Measurements from ENCODE around the gene NPIPA3.
"Not testable (repeated sequence)": the region's sequence is repeated elsewhere in the genome, so short reads cannot be mapped to it uniquely, and the experiment has no call there.

NPIPA3 gene

DNA sequence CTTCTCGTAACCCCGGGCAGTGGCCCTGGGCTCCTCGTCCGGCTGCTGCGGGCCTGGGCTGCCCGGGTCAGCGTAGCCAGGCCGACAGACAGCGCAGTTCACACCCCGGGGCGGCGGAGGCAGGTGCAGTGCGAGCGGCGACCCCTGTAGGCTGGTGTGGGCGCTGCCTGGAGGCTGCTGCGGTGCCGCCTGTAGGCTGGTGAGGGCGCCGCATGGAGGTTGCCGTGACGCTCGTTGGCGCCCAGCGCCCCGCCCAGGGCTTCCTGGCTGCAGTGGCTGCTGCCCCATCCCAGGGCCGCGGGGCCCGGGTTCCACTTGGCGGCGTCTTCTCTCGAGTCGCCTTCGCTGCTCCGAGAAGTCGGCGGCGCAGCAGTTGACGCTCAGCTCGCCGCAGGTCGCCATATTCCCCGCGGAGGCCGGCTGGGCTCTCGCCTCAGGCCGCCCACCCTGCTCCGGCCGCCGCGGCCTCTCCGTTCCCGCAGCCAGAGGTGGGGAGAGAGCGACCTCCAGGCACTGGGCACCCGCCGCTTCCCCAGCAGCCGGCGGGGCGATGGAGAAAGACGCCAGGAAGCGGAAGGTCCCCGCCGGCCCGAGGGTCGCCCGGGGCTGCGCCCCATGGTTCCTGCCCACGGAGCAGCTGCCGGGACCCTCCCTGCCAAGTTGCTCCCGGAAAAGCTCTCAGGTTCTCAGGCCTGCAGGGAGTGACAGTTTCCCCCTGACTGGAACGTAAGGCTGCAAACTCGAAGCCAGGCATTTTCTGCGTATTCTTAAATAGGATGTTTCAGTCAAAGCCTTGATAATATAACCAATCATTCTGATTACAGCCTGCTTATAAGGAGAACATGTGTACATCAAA lies at the start of gene NPIPA3:
TSS of gene NPIPA3 (plus strand) at position 256 of the 856 bp plus-strand sequence. CDS start 5,533 bp downstream, outside the sequence.
- not testable (repeated sequence) for DNase-seq (ENCODE audit: low spot score)

- no peak for DNase-seq (ENCODE audit: low spot score)
Measured at GRCh38 chr16:14658063-14658462, 45.1 kb upstream of the NPIPA3 start.

DNA sequence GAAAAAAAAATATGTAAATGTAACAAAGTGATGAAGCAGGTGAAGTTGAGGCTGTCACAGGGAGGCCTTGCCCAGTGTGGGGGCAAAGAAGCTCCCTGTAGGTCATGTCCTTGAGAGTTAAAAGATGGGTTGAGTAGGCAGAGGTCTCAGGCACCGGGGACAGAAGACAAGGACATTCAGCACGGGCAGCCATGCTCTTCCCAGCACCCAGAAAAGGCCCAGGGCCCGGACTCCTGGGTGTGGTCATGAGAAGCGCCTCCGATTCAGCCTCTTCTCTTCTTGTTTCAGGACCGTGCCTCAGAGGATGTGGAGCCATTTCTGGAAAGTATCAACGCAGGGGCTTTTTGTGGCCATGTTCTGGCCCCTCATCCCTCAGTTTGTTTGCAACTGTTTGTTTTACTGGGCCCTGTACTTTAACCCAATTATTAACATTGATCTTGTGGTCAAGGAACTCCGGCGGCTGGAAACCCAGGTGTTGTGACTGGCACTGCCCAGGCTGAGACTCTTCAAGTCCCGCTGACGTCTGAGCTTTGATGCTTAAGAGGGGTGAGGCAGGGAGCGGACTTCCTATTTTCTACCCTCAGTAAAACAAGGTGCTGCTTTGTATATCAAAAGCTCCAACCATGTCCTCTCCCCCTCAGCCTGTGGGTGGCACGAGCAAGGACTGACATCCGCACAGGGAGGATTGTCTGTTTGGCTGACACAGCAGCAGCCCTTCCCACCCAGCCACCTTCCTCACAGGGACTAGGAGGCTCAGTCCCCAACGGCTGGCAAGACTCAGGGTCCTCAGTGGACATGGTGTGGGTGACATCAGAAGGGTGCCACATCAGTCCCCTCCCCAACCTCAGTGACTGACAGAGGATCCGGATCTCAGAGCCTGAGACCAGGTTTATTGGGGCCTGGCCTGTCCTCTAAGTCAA lies 35.6 kb upstream of the NPIPA3 start:
- no peak for DNase-seq (ENCODE audit: low spot score)

GRCh38 chr16:14668556-14669223 lies 34.5 kb upstream of the NPIPA3 start:
- DNase-seq (ENCODE audit: low spot score): no peak

- DNase-seq (ENCODE audit: low spot score): no peak
Measured at GRCh38 chr16:14669776-14670175, 33.4 kb upstream of the NPIPA3 start.

DNA sequence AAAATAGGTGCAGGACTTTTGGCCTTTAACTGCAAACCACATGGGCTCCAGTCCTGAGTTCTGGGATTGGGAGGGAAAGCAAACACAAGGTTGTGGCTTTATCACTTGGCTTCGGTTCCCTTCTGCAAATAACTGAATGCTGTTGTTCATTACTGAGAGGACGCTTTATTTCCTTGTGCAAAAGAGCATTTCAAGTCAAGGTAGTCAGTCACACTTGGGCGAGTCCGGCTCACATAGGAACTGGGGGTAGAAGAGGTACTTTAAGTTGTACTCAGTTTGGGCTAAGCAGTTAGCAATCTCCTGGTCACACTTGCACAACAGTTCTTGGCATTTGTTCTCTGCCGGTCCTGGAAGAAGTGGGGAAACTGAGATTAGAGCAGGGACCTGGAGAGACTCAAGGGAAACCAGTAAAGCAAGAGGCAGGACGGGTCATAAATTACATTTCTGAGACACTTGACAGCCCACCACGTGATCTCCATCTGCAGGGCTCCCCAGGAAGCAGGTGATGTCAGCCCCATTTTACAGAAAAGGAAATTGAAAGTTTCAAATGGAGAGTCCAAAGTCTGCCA lies 30.7 kb upstream of the NPIPA3 start:
- DNase-seq (ENCODE audit: low spot score): no peak

DNA sequence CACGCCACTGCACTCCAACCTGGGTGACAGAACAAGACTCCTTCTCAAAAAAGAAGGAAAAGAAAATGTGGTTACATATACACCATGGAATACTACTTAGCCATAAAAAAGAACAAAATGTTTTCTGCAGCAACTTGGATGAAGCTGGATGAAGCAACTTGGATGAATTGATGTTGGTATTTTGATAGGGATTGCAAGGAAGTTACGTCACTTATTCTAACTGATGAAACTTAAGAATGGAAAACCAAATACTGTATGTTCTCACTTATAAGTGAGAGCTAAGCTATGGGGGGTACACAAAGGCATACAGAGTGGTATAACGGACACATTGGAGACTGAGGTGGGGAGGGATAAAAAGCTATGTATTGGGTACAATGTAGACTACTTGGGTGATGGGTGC lies 26.6 kb upstream of the NPIPA3 start:
- DNase-seq (ENCODE audit: low spot score): no peak

GRCh38 chr16:14677627-14678026 lies 25.6 kb upstream of the NPIPA3 start:
- DNase-seq (ENCODE audit: low spot score): no peak

- DNase-seq (ENCODE audit: low spot score): no peak
Measured at GRCh38 chr16:14678748-14679497, 24.3 kb upstream of the NPIPA3 start.

- DNase-seq (ENCODE audit: low spot score): not testable (repeated sequence)
Measured at GRCh38 chr16:14680396-14680795, 22.8 kb upstream of the NPIPA3 start.

DNA sequence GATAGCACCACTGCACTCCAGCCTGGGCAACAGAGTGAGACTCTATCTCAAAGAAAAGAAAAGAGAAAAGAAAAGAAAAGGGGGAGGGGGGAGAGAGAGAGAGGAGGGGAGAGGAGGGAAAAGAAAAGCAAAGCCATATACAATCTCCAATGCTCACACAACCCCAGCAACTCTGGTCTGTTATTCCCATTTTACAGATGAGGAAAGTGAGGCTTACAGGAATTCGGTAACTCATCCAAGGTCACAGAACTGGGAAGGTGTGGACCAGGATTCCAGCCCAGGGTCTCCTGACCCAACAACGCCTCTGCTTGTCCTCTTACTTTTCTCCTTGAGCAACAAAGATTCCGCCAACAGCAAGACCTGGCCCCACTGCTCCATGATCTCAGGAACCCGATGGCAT lies 22.1 kb upstream of the NPIPA3 start:
- no peak for DNase-seq (ENCODE audit: low spot score)

DNA sequence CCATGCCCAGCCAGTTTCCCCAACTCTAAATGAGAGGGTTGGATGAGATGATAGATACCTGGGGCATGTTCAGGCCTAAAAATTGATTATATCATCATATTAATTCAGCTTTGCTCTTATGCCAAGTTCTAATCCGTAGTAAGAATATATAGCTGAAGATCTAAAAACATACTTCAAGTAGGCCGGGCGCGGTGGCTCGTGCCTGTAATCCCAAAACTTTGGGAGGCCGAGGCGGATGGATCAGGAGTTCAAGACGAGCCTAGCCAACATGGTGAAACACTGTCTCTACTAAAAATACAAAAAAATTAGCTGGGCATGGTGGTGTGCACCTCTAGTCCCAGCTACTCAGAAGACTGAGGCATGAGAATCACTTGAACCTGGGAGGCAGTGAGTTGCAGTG lies 21.1 kb upstream of the NPIPA3 start:
- no peak for DNase-seq (ENCODE audit: low spot score)

- DNase-seq (ENCODE audit: low spot score): not testable (repeated sequence)
Measured at GRCh38 chr16:14685870-14686793, 17.1 kb upstream of the NPIPA3 start.

DNA sequence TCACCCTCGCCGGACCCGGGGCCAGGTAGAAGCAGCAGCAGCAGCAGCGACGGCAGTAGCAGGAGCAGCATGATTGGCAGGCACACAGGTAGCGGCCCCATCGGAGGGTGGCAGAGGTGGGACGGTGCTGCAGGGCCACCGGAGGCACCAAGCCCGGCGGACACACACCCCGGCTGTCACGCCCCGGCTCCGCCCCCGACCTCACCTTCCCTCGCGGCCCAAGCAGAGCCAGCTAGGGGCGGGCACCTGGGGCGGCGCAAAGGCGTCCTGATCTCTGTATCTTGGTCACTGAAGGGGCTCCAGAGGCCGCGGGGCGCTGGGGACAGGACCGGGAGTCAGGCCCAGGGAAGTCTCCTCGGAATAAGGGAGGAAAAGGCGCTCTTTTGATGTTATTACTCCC lies 9.1 kb upstream of the NPIPA3 start, which contains the start of gene PLA2G10:
TSS of gene PLA2G10 (minus strand) at position 180 of the 400 bp plus-strand sequence. CDS start at position 101, 79 bp downstream.
- not testable (repeated sequence) for DNase-seq (ENCODE audit: low spot score)

DNA sequence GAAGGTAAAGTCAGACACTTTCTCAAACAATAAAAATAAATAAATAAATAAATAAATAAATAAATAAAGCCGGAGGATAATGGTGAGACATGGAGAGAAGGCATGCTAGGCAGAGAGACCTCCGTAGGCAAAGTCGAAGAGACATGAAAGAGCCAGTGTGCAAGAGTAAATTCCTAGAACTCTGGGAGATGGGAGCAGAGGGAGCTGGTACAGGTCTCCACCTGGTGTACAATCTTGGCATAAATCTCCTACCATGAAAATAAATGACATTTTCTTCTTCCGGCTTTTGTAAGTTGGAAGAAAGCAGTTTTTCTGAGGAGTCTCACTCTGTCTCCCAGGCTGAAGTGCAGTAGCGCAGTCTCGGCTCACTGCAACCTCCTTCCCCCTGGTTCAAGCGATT lies 1.4 kb upstream of the NPIPA3 start:
- DNase-seq (ENCODE audit: low spot score): not testable (repeated sequence)

GRCh38 chr16:14702672-14703071 lies 539 bp upstream of the NPIPA3 start:
- not testable (repeated sequence) for DNase-seq (ENCODE audit: low spot score)

DNA sequence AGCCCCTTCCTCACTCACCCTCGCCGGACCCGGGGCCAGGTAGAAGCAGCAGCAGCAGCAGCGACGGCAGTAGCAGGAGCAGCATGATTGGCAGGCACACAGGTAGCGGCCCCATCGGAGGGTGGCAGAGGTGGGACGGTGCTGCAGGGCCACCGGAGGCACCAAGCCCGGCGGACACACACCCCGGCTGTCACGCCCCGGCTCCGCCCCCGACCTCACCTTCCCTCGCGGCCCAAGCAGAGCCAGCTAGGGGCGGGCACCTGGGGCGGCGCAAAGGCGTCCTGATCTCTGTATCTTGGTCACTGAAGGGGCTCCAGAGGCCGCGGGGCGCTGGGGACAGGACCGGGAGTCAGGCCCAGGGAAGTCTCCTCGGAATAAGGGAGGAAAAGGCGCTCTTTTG lies 30.0 kb downstream of the NPIPA3 start:
- not testable (repeated sequence) for DNase-seq (ENCODE audit: low spot score)

DNA sequence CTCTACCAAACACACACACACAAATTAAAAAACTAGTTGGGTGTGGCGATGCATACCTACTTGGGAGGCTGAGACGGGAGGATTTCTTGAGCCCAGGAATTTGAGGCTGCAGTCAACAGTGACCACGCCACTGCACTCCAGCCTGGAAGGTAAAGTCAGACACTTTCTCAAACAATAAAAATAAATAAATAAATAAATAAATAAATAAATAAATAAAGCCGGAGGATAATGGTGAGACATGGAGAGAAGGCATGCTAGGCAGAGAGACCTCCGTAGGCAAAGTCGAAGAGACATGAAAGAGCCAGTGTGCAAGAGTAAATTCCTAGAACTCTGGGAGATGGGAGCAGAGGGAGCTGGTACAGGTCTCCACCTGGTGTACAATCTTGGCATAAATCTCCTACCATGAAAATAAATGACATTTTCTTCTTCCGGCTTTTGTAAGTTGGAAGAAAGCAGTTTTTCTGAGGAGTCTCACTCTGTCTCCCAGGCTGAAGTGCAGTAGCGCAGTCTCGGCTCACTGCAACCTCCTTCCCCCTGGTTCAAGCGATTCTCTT lies 37.7 kb downstream of the NPIPA3 start:
- DNase-seq (ENCODE audit: low spot score): not testable (repeated sequence)

DNA sequence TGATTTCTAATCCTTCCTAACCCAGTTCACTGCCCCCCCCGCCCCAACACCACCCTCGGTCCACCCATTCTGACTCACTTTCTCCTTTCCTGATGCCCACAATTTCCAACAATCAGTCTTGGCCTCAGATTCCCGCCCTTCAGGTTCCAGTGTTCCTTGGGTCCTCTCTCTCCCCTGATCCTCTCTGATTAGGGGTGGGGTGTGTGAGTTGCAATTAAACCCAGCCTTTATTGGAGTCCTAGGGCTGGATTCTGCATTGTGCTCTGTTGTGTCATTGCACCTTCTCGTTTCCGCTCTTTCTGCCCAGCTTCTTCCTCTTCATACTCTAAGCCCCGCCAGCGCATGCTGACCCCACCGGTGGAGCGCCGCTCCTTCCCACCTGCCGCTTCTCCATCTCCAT lies 38.6 kb downstream of the NPIPA3 start:
- DNase-seq (ENCODE audit: low spot score): not testable (repeated sequence)

Data from AG20443 (cell line).